H1 (cell line): Measurements from ENCODE around the gene WFDC11. TPM values are rescaled to one million over a fixed set of nuclear protein-coding genes. Genes with fewer than 3 reads are reported as not detected.
"Not testable (repeated sequence)": the region's sequence is repeated elsewhere in the genome, so short reads cannot be mapped to it uniquely, and the experiment has no call there.

Source experiments
- CTCF ChIA-PET: fragments of 300-600 bp; sonication (Branson Sonifier 250); formaldehyde crosslinking; loops from one replicate; lab custom pipeline; 2021; ENCODE audit not compliant: partially characterized antibody; lab: Charles Lee
- POLR2A ChIA-PET: fragments of 300-600 bp; sonication (Branson Sonifier 250); formaldehyde crosslinking; loops from one replicate; lab custom pipeline; 2021; ENCODE audit warnings: inconsistent platforms; ENCODE audit not compliant: partially characterized antibody; lab: Charles Lee
- DNase-seq, 2 experiments: peaks; one replicate each; pipeline versions ENCODE4 v3.0.0 to v3.0.0-alpha.2; 2010 to 2022; ENCODE audit warnings: low spot score in 2 of 2, low read depth in 1 of 2, mixed read lengths in 1 of 2
- FAIRE-seq: peaks from 2 replicates; lab custom pipeline; 2011; peaks lifted over from hg19 to GRCh38; lab: Jason Lieb, UNC
- H2AFZ ChIP-seq: 2 replicates; pipeline ENCODE4 v1.8.1; 2012; ENCODE audit warnings: low read length, inconsistent platforms
- H2AK5ac ChIP-seq: 2 replicates; pipeline ENCODE4 v1.6.1; 2013; ENCODE audit warnings: low read depth, low read length
- H2BK120ac ChIP-seq: replicated peaks from 2 replicates; pipeline ENCODE3; 2013; ENCODE audit warnings: low read depth, low read length, inconsistent platforms
- H2BK12ac ChIP-seq: 2 replicates; pipeline ENCODE4 v1.6.1; 2013; ENCODE audit warnings: low read depth, low read length
- H2BK15ac ChIP-seq: 2 replicates; pipeline ENCODE4 v1.6.1; 2013; ENCODE audit warnings: low read length
- H2BK20ac ChIP-seq: 2 replicates; pipeline ENCODE4 v1.6.1; 2013; ENCODE audit warnings: low read length
- H2BK5ac ChIP-seq: 2 replicates; pipeline ENCODE4 v1.6.1; 2013; ENCODE audit warnings: low read depth, low read length
- H3K14ac ChIP-seq: 2 replicates; pipeline ENCODE4 v1.6.1; 2013; ENCODE audit warnings: inconsistent platforms; ENCODE audit not compliant: insufficient read length
- H3K18ac ChIP-seq: 2 replicates; pipeline ENCODE4 v1.6.1; 2013; ENCODE audit warnings: low read length; ENCODE audit errors: extremely low read depth
- H3K23ac ChIP-seq: 2 replicates; pipeline ENCODE4 v1.6.1; 2013; ENCODE audit warnings: inconsistent platforms; ENCODE audit not compliant: insufficient read length
- H3K23me2 ChIP-seq: 2 replicates; pipeline ENCODE4 v1.6.1; 2013; ENCODE audit warnings: low read depth, low read length
- H3K27ac ChIP-seq: 2 replicates; pipeline ENCODE4 v1.6.1; 2011; ENCODE audit warnings: low read depth, low read length, inconsistent platforms
- H3K27me3 ChIP-seq, 4 experiments: replicated peaks in 1 of 4; 1 replicate in 1 of 4; 2 replicates in 3 of 4; pipeline versions ENCODE4 v1.6.1 to v1.8.1; 2011 to 2013; ENCODE audit warnings: low read length in 3 of 4, mild to moderate bottlenecking in 3 of 4, inconsistent platforms in 2 of 4, mixed read lengths in 2 of 4, moderate library complexity in 1 of 4; ENCODE audit not compliant: control insufficient read depth in 3 of 4, insufficient read depth in 3 of 4; ENCODE audit errors: extremely low read depth in 1 of 4
- H3K36me3 ChIP-seq, 4 experiments: 2 replicates each; pipeline versions ENCODE4 v1.6.1 to v1.8.1; 2011 to 2013; ENCODE audit warnings: mild to moderate bottlenecking in 4 of 4, low read length in 3 of 4, moderate library complexity in 2 of 4, control low read depth in 1 of 4, inconsistent platforms in 1 of 4; ENCODE audit not compliant: insufficient read depth in 4 of 4, control insufficient read depth in 2 of 4
- H3K4ac ChIP-seq: replicated peaks from 2 replicates; pipeline ENCODE3; 2013; ENCODE audit warnings: low read length, low read depth, mixed read lengths, inconsistent platforms; ENCODE audit not compliant: insufficient read length
- H3K4me1 ChIP-seq, 4 experiments: replicated peaks in 1 of 4; 1 replicate in 1 of 4; 2 replicates in 3 of 4; pipeline versions ENCODE4 v1.6.1 to v1.8.1; 2011 to 2013; ENCODE audit warnings: low read length in 3 of 4, inconsistent platforms in 2 of 4, mixed read lengths in 1 of 4; ENCODE audit not compliant: insufficient read depth in 4 of 4, control insufficient read depth in 3 of 4
- H3K4me2 ChIP-seq, 2 experiments: 2 replicates each; pipeline versions ENCODE4 v1.6.1 to v1.8.1; 2011 to 2013; ENCODE audit warnings: low read depth in 2 of 2, low read length in 2 of 2, control low read depth in 1 of 2, inconsistent platforms in 1 of 2, mild to moderate bottlenecking in 1 of 2; ENCODE audit not compliant: insufficient read depth in 1 of 2
- H3K4me3 ChIP-seq, 4 experiments: fragments of 200-600, 300-600 bp in 1 of 4; sonication (generic), shearing (Covaris generic), sonication (Bioruptor Twin) in 1 of 4; 2 replicates each; pipeline versions ENCODE4 v1.5.1 to v1.8.1; 2011 to 2016; ENCODE audit warnings: low read length in 4 of 4, low read depth in 3 of 4, control low read depth in 2 of 4, inconsistent platforms in 2 of 4, mild to moderate bottlenecking in 2 of 4, mixed read lengths in 1 of 4, moderate library complexity in 1 of 4; ENCODE audit not compliant: insufficient read depth in 2 of 4; ENCODE audit errors: extremely low read depth in 1 of 4
- H3K56ac ChIP-seq: replicated peaks from 2 replicates; pipeline ENCODE3; 2013; ENCODE audit warnings: low read depth, mild to moderate bottlenecking, mixed read lengths, low read length, inconsistent platforms; ENCODE audit not compliant: insufficient read length
- H3K79me1 ChIP-seq: 2 replicates; pipeline ENCODE4 v1.6.1; 2013; ENCODE audit warnings: low read depth, low read length, control low read depth
- H3K79me2 ChIP-seq, 2 experiments: 2 replicates each; pipeline versions ENCODE4 v1.6.1 to v1.8.1; 2012 to 2013; ENCODE audit warnings: low read length in 2 of 2, mild to moderate bottlenecking in 2 of 2, inconsistent platforms in 1 of 2; ENCODE audit not compliant: insufficient read depth in 2 of 2, control insufficient read depth in 1 of 2
- H3K9ac ChIP-seq, 4 experiments: replicated peaks in 1 of 4; 1 replicate in 1 of 4; 2 replicates in 3 of 4; pipeline versions ENCODE4 v1.6.1 to v1.8.1; 2011 to 2013; ENCODE audit warnings: low read depth in 3 of 4, low read length in 3 of 4, control low read depth in 2 of 4, mild to moderate bottlenecking in 2 of 4, moderate library complexity in 2 of 4, inconsistent platforms in 1 of 4; ENCODE audit errors: extremely low read depth in 1 of 4
- H3K9me3 ChIP-seq, 2 experiments: 2 replicates each; pipeline versions ENCODE4 v1.6.1 to v1.8.1; 2012 to 2013; ENCODE audit warnings: mild to moderate bottlenecking in 2 of 2, moderate library complexity in 2 of 2, control low read depth in 1 of 2, inconsistent platforms in 1 of 2, low read depth in 1 of 2, low read length in 1 of 2, mixed read lengths in 1 of 2; ENCODE audit not compliant: insufficient read depth in 2 of 2
- H4K20me1 ChIP-seq, 2 experiments: replicated peaks in 1 of 2; 2 replicates each; pipeline versions ENCODE3 to v1.8.1; 2011 to 2013; ENCODE audit warnings: inconsistent platforms in 2 of 2, low read length in 2 of 2, mild to moderate bottlenecking in 1 of 2; ENCODE audit not compliant: insufficient read depth in 2 of 2, control insufficient read depth in 1 of 2
- H4K5ac ChIP-seq: 2 replicates; pipeline ENCODE4 v1.6.1; 2013; ENCODE audit warnings: low read length, low read depth, mixed read lengths, inconsistent platforms; ENCODE audit not compliant: insufficient read length
- H4K8ac ChIP-seq: 2 replicates; pipeline ENCODE4 v1.8.0; 2013; ENCODE audit warnings: mild to moderate bottlenecking, moderate library complexity, low read length, inconsistent platforms; ENCODE audit not compliant: insufficient read depth; ENCODE audit errors: extremely low read depth
- H4K91ac ChIP-seq: replicated peaks from 2 replicates; pipeline ENCODE3; 2013; ENCODE audit warnings: low read length, mixed read lengths, inconsistent platforms; ENCODE audit not compliant: insufficient read length
- EZH2 ChIP-seq: fragments of 200-600 bp; sonication (generic); IDR thresholded peaks from 2 replicates; pipeline ENCODE4 v1.7.1; 2012; ENCODE audit warnings: low read depth, mild to moderate bottlenecking, moderate library complexity, low read length, inconsistent platforms; ENCODE audit not compliant: severe bottlenecking
- PHF8 ChIP-seq: fragments of 200-600 bp; sonication (generic); conservative IDR thresholded peaks from 2 replicates; pipeline ENCODE4 v1.7.1; 2012; ENCODE audit warnings: low read depth, mild to moderate bottlenecking, inconsistent platforms, low read length, moderate library complexity
- RFX5 ChIP-seq: IDR thresholded peaks from 2 replicates; pipeline ENCODE4 v1.6.1; 2011; ENCODE audit warnings: low read depth, low read length, improper control_type of control experiment, borderline replicate concordance
- SIN3A ChIP-seq, 2 experiments: IDR thresholded peaks in 1 of 2; conservative IDR thresholded peaks in 1 of 2; 2 replicates each; pipeline ENCODE4 v1.6.1; 2011 to 2012; ENCODE audit warnings: low read length in 2 of 2, improper control_type of control experiment in 1 of 2, low read depth in 1 of 2, mild to moderate bottlenecking in 1 of 2
- polyA plus RNA-seq, 7 experiments: library from polyadenylated mRNA; depleted of rRNA in 3 of 7; stranded (reverse) in 5 of 7; unstranded in 2 of 7; fragments of >200 nt in 5 of 7; fragments of 200-250 nt in 2 of 7; gene quantifications; 1 replicate in 5 of 7; 2 replicates in 1 of 7; 4 replicates in 1 of 7; pipeline versions ENCODE4 v1.2.1 to v1.2.3, GENCODE V29; 2011 to 2013; ENCODE audit warnings: missing spikeins in 2 of 7, mixed read lengths in 2 of 7
- total RNA-seq: library from RNA; stranded (reverse); fragmentation: NEBNext Ultra II Directional; extraction: Animal tissue kit (Norgen Biotek cat#: 25700); gene quantifications from 2 replicates; pipeline ENCODE4 v1.2.1, GENCODE V29; 2021
- TF ChIP-seq, protein P1 (sequence below), 3 experiments: IDR thresholded peaks; 1 replicate in 2 of 3; 2 replicates in 1 of 3; pipeline versions ENCODE4 v1.5.1 to v1.6.1; 2011; ENCODE audit warnings: low read length in 3 of 3, mild to moderate bottlenecking in 3 of 3, inconsistent platforms in 2 of 3, low read depth in 1 of 3, moderate library complexity in 1 of 3; ENCODE audit not compliant: insufficient read depth in 1 of 3; ENCODE audit errors: control extremely low read depth in 1 of 3

WFDC11 gene
- total and polyA plus RNA-seq, 2 of the 8 experiments (the other 6 are each of a cell fraction or from before 2014, with no cell fraction given), result not detected

DNA sequence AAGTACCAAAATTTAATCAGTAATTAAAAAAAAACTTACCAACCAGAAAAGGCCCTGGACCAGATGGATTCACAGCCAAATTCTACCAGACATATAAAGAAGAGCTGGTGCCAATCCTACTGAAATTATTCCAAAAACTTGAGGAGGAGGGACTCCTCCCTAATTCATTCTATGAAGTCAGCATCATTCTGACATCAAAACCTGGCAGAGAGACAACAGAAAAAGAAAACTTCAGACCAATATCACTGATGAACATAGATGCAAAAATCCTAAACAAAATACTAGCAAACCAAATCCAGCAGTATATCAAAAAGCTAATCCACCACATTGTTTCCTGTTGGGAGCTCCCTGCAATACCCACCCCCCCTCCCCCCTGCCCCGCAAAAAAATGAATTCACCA, at the start of gene WFDC11 (continued):
- no peak for TF ChIP-seq SIN3A (conservative IDR thresholded peaks at IDR 0.05 in 1 of 2, IDR thresholded peaks at IDR 0.05 in 1 of 2; ENCODE audit: low read depth in 1 of 2, low read length in 2 of 2)
- no peak for TF ChIP-seq EZH2
- TF ChIP-seq RFX5, result no peak
- no peak for TF ChIP-seq PHF8
- TF ChIP-seq, protein P1, sequence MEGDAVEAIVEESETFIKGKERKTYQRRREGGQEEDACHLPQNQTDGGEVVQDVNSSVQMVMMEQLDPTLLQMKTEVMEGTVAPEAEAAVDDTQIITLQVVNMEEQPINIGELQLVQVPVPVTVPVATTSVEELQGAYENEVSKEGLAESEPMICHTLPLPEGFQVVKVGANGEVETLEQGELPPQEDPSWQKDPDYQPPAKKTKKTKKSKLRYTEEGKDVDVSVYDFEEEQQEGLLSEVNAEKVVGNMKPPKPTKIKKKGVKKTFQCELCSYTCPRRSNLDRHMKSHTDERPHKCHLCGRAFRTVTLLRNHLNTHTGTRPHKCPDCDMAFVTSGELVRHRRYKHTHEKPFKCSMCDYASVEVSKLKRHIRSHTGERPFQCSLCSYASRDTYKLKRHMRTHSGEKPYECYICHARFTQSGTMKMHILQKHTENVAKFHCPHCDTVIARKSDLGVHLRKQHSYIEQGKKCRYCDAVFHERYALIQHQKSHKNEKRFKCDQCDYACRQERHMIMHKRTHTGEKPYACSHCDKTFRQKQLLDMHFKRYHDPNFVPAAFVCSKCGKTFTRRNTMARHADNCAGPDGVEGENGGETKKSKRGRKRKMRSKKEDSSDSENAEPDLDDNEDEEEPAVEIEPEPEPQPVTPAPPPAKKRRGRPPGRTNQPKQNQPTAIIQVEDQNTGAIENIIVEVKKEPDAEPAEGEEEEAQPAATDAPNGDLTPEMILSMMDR (IDR thresholded peaks at IDR 0.05; ENCODE audit: control extremely low read depth in 1 of 3, insufficient read depth in 1 of 3, low read depth in 1 of 3, low read length in 3 of 3), result no peak

DNA sequence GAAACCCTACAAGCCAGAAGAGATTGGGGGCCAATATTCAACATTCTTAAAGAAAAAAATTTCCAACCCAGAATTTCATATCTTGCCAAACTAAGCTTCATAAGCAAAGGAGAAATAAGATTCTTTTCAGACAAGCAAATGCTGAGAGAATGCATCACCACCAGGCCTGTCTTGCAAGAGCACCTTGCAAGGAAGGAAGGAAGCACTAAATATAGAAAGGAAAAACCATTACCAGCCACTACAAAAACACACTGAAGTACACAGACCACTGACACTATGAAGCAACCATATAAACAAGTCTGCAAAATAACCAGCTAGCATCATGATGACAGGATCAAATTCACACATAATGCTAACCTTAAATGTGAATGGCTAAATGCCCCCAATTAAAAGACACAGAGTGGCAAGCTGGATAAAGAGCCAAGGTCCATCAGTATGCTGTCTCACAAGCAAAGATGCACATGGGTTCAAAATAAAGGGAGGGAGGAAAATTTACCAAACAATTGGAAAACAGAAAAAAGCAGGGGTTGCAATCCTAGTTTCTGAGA, 46.2 kb upstream of the WFDC11 start:
- H3K27me3 ChIP-seq, H3K4ac ChIP-seq, H4K8ac ChIP-seq, H2BK15ac ChIP-seq, H2BK20ac ChIP-seq, H4K91ac ChIP-seq, H3K4me2 ChIP-seq, H3K79me2 ChIP-seq, H3K4me3 ChIP-seq, H3K27ac ChIP-seq, FAIRE-seq, H2AFZ ChIP-seq, H4K5ac ChIP-seq, H3K9me3 ChIP-seq, H2BK12ac ChIP-seq, H3K4me1 ChIP-seq, H3K23me2 ChIP-seq, H3K18ac ChIP-seq, POLR2A ChIA-PET, H2BK5ac ChIP-seq, H3K9ac ChIP-seq, H2AK5ac ChIP-seq, H4K20me1 ChIP-seq, H3K23ac ChIP-seq, H3K56ac ChIP-seq, H3K36me3 ChIP-seq, H2BK120ac ChIP-seq, H3K79me1 ChIP-seq, H3K14ac ChIP-seq, DNase-seq: not testable (repeated sequence)
- CTCF ChIA-PET, result interaction anchor here (1.9 kb wide), 1 partner anchor 55 kb away, joined by 5 read pairs; no protein-coding TSS in a partner anchor
